Measurements from ENCODE around the gene WDR73.
A peak's percentile ranks its signal among the peaks of the same experiment; 100 is the strongest.

Gene WDR73

GRCh38 chr15:84599906-84600305, 54.2 kb downstream of the WDR73 start:
- no CpG with 5 or more reads among the region's 10 CpGs for WGBS (ENCODE audit: extremely low coverage, insufficient coverage, insufficient read length)

GRCh38 chr15:84598993-84599392, 55.1 kb downstream of the WDR73 start:
- H3K27me3 ChIP-seq (ENCODE audit: insufficient read depth, low read length) = no peaks in the 10 kb centered on the region
- peaks cover 3 to 4% of the 10 kb centered on the region in 2 experiments for H3K36me3 ChIP-seq (ENCODE audit: control insufficient read depth in 1 of 2, insufficient read depth in 2 of 2, low read length in 2 of 2)
- H2BK120ac ChIP-seq (ENCODE audit: insufficient read depth, low read length, poor library complexity) = no peak overlapping the region
- H3K18ac ChIP-seq (ENCODE audit: low read length) = no peak overlapping the region
- H3K4ac ChIP-seq (ENCODE audit: low read depth, low read length) = no peak overlapping the region
- no peak overlapping the region for H3K4me2 ChIP-seq (ENCODE audit: low read length)
- no peak overlapping the region for H3K9ac ChIP-seq (ENCODE audit: low read length)
- no peak overlapping the region for H3K14ac ChIP-seq (ENCODE audit: low read length)
- H3K79me1 ChIP-seq (ENCODE audit: low read length) = peaks cover 5% of the 10 kb centered on the region
- DNase-seq = peak in 1 of 2 donors; percentile 51
- no peak overlapping the region for H4K12ac ChIP-seq (ENCODE audit: low read depth, low read length)
- H3K9me3 ChIP-seq (ENCODE audit: insufficient read depth, low read depth, low read length) = peaks cover 1% of the 10 kb centered on the region
- H2BK12ac ChIP-seq (ENCODE audit: low read length) = no peak overlapping the region
- no peak overlapping the region for H2AFZ ChIP-seq (ENCODE audit: insufficient read depth, low read length, poor library complexity)
- H4K8ac ChIP-seq (ENCODE audit: low read depth, low read length) = no peak overlapping the region
- no peak overlapping the region for H2BK5ac ChIP-seq (ENCODE audit: low read depth, low read length, poor library complexity)
- peaks cover 3% of the 10 kb centered on the region in 2 experiments for H3K4me1 ChIP-seq (ENCODE audit: control insufficient read depth in 1 of 2, insufficient read depth in 2 of 2, low read length in 2 of 2)
- no peak overlapping the region for H3K27ac ChIP-seq (ENCODE audit: low read depth, low read length)
- H3K23ac ChIP-seq (ENCODE audit: low read length) = no peak overlapping the region
- H3K79me2 ChIP-seq (ENCODE audit: control insufficient read depth, insufficient read depth, low read length, poor library complexity) = peaks cover 4% of the 10 kb centered on the region
- no peak overlapping the region for H4K91ac ChIP-seq (ENCODE audit: low read depth, low read length)
- no CpG with 5 or more reads among the region's 1 CpG for WGBS (ENCODE audit: extremely low coverage, insufficient coverage, insufficient read length)
- H3K4me3 ChIP-seq (ENCODE audit: low read depth, low read length) = no peak overlapping the region
- no peak overlapping the region for H2AK5ac ChIP-seq (ENCODE audit: low read length)

More at GRCh38 chr15:84599906-84600305, 54.2 kb downstream of the WDR73 start:
- Histone ChIP-seq H3K79me1 (ENCODE audit: low read length) (peaks cover 5% of the 10 kb centered on the region), H2BK12ac (ENCODE audit: low read length) (no peak overlapping the region), H3K18ac (ENCODE audit: low read length) (no peak overlapping the region), H4K91ac (ENCODE audit: low read depth, low read length) (no peak overlapping the region), H2BK120ac (ENCODE audit: insufficient read depth, low read length, poor library complexity) (no peak overlapping the region), H3K4ac (ENCODE audit: low read depth, low read length) (no peak overlapping the region), H3K9ac (ENCODE audit: low read length) (no peak overlapping the region), H3K27me3 (ENCODE audit: insufficient read depth, low read length) (no peaks in the 10 kb centered on the region), H4K12ac (ENCODE audit: low read depth, low read length) (no peak overlapping the region), H3K4me1 (ENCODE audit: control insufficient read depth in 1 of 2, insufficient read depth in 2 of 2, low read length in 2 of 2) (peaks cover 3% of the 10 kb centered on the region in 2 experiments), H3K23ac (ENCODE audit: low read length) (no peak overlapping the region), H2BK5ac (ENCODE audit: low read depth, low read length, poor library complexity) (no peak overlapping the region), H3K4me2 (ENCODE audit: low read length) (no peak overlapping the region), H3K14ac (ENCODE audit: low read length) (no peak overlapping the region), H3K36me3 (ENCODE audit: control insufficient read depth in 1 of 2, insufficient read depth in 2 of 2, low read length in 2 of 2) (peaks cover 7 to 9% of the 10 kb centered on the region in 2 experiments), H2AFZ (ENCODE audit: insufficient read depth, low read length, poor library complexity) (no peak overlapping the region), H3K4me3 (ENCODE audit: low read depth, low read length) (no peak overlapping the region), H2AK5ac (ENCODE audit: low read length) (no peak overlapping the region), H3K27ac (ENCODE audit: low read depth, low read length) (no peak overlapping the region), H3K79me2 (ENCODE audit: control insufficient read depth, insufficient read depth, low read length, poor library complexity) (peaks cover 4% of the 10 kb centered on the region), H4K8ac (ENCODE audit: low read depth, low read length) (no peak overlapping the region), H3K9me3 (ENCODE audit: insufficient read depth, low read depth, low read length) (peaks cover 1% of the 10 kb centered on the region)
- DNase-seq = no peak

DNA sequence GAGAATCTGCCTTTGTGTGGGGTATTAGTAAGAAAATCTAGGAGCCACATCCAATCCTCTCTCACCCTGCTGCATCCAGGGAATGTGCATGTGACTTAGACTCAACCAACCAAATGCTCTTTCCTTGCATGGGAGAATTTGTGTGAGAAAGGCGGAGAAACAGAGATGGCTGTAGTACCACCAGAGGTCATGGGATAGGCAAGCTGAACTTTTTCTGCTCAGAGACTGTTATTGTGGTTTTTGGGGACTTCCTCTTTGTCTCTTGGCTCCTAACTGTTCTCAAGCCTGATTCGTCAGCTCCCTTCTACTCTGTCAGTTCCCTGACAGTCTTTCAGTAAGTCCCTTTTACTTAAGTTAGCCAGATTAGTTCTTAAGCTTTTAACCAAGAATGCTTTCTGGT, 55.8 kb downstream of the WDR73 start:
- H3K18ac ChIP-seq (ENCODE audit: low read length) = no peak overlapping the region
- H3K9me3 ChIP-seq (ENCODE audit: insufficient read depth, low read depth, low read length) = peaks cover 1% of the 10 kb centered on the region
- H3K4me3 ChIP-seq (ENCODE audit: low read depth, low read length) = no peak overlapping the region
- H2AK5ac ChIP-seq (ENCODE audit: low read length) = no peak overlapping the region
- no peaks in the 10 kb centered on the region for H3K36me3 ChIP-seq (ENCODE audit: control insufficient read depth in 1 of 2, insufficient read depth in 2 of 2, low read length in 2 of 2)
- WGBS (ENCODE audit: extremely low coverage, insufficient coverage, insufficient read length) = no CpG with 5 or more reads among the region's 2 CpGs
- H3K79me1 ChIP-seq (ENCODE audit: low read length) = peaks cover 5% of the 10 kb centered on the region
- H3K27ac ChIP-seq (ENCODE audit: low read depth, low read length) = no peak overlapping the region
- H3K4me1 ChIP-seq (ENCODE audit: control insufficient read depth in 1 of 2, insufficient read depth in 2 of 2, low read length in 2 of 2) = peaks cover 3% of the 10 kb centered on the region in 2 experiments
- H3K14ac ChIP-seq (ENCODE audit: low read length) = no peak overlapping the region
- no peak overlapping the region for H3K9ac ChIP-seq (ENCODE audit: low read length)
- H2BK120ac ChIP-seq (ENCODE audit: insufficient read depth, low read length, poor library complexity) = no peak overlapping the region
- no peak overlapping the region for H2BK5ac ChIP-seq (ENCODE audit: low read depth, low read length, poor library complexity)
- DNase-seq = peak in 1 of 2 donors; percentile 15
- H4K8ac ChIP-seq (ENCODE audit: low read depth, low read length) = no peak overlapping the region
- H4K91ac ChIP-seq (ENCODE audit: low read depth, low read length) = no peak overlapping the region
- no peak overlapping the region for H3K4me2 ChIP-seq (ENCODE audit: low read length)
- H2AFZ ChIP-seq (ENCODE audit: insufficient read depth, low read length, poor library complexity) = no peak overlapping the region
- no peaks in the 10 kb centered on the region for H3K27me3 ChIP-seq (ENCODE audit: insufficient read depth, low read length)
- no peak overlapping the region for H3K4ac ChIP-seq (ENCODE audit: low read depth, low read length)
- no peak overlapping the region for H4K12ac ChIP-seq (ENCODE audit: low read depth, low read length)
- peaks cover 4% of the 10 kb centered on the region for H3K79me2 ChIP-seq (ENCODE audit: control insufficient read depth, insufficient read depth, low read length, poor library complexity)
- no peak overlapping the region for H2BK12ac ChIP-seq (ENCODE audit: low read length)
- H3K23ac ChIP-seq (ENCODE audit: low read length) = no peak overlapping the region

DNA sequence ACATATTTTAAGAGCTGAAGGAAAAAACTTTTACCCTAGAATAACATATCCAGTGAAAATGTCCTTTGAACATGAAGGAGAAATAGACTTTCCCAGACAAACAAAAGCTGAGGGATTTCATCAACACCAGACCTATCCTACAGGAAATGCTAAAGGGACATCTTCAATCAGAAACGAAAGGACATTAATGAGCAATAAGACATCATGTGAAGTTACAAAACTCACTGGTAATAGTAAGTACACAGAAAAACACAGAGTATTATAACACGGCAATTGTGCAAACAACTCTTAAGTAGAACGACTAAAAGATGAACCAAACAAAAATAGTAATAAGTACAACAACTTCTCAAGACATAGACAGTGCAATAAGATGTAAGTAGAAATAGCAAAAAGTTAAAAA, 56.8 kb downstream of the WDR73 start:
- no peak overlapping the region for H3K18ac ChIP-seq (ENCODE audit: low read length)
- H3K4me2 ChIP-seq (ENCODE audit: low read length) = no peak overlapping the region
- H3K27ac ChIP-seq (ENCODE audit: low read depth, low read length) = no peak overlapping the region
- H4K91ac ChIP-seq (ENCODE audit: low read depth, low read length) = no peak overlapping the region
- H3K79me1 ChIP-seq (ENCODE audit: low read length) = peaks cover 5% of the 10 kb centered on the region
- H3K23ac ChIP-seq (ENCODE audit: low read length) = no peak overlapping the region
- H2AFZ ChIP-seq (ENCODE audit: insufficient read depth, low read length, poor library complexity) = no peak overlapping the region
- no peaks in the 10 kb centered on the region for H3K36me3 ChIP-seq (ENCODE audit: control insufficient read depth in 1 of 2, insufficient read depth in 2 of 2, low read length in 2 of 2)
- no peak overlapping the region for H2BK12ac ChIP-seq (ENCODE audit: low read length)
- no peak overlapping the region for H2BK120ac ChIP-seq (ENCODE audit: insufficient read depth, low read length, poor library complexity)
- H3K79me2 ChIP-seq (ENCODE audit: control insufficient read depth, insufficient read depth, low read length, poor library complexity) = peaks cover 4% of the 10 kb centered on the region
- no peaks in the 10 kb centered on the region for H3K27me3 ChIP-seq (ENCODE audit: insufficient read depth, low read length)
- DNase-seq = no peak
- H3K9ac ChIP-seq (ENCODE audit: low read length) = no peak overlapping the region
- H3K4me1 ChIP-seq (ENCODE audit: control insufficient read depth in 1 of 2, insufficient read depth in 2 of 2, low read length in 2 of 2) = peaks cover 3% of the 10 kb centered on the region in 2 experiments
- H4K12ac ChIP-seq (ENCODE audit: low read depth, low read length) = no peak overlapping the region
- WGBS (ENCODE audit: extremely low coverage, insufficient coverage, insufficient read length) = no CpG with 5 or more reads among the region's 3 CpGs
- peaks cover 2% of the 10 kb centered on the region for H3K9me3 ChIP-seq (ENCODE audit: insufficient read depth, low read depth, low read length)
- H2BK5ac ChIP-seq (ENCODE audit: low read depth, low read length, poor library complexity) = no peak overlapping the region
- no peak overlapping the region for H3K4ac ChIP-seq (ENCODE audit: low read depth, low read length)
- no peak overlapping the region for H3K4me3 ChIP-seq (ENCODE audit: low read depth, low read length)
- no peak overlapping the region for H2AK5ac ChIP-seq (ENCODE audit: low read length)
- no peak overlapping the region for H3K14ac ChIP-seq (ENCODE audit: low read length)
- no peak overlapping the region for H4K8ac ChIP-seq (ENCODE audit: low read depth, low read length)
